ENCODE measurements around the gene ITSN2. TPM values are rescaled to one million over a fixed set of nuclear protein-coding genes. Genes with fewer than 3 reads are reported as not detected.
A peak's percentile ranks its signal among the peaks of the same experiment; 100 is the strongest.

The ITSN2 gene
- total RNA-seq, 2 donors from 2014 or later = 32.9 to 61.0 TPM

DNA sequence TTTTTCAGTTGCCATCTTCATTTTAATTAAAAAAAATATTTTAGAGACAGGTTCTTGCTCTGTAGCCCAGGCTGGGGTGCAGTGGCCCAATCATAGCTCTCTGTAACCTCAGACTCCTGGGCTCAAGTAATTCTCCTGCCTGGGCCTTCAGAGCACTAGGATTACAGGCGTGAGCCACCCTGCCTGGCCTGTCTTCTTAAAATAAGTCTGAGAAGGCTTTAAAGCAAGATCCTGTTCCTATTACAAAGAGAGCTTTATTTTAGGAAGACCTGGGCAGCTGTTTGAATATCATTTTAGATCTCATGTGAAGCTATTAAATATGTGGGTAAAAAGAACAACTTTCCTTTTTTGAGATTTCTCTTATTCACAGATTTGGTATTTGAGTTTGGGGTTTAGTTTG lies 184.0 kb downstream of the ITSN2 start:
- ATAC-seq (no peak), DNase-seq (no peak)
- intact Hi-C loops (cut with DNase I) = no loop called here
- H3K27me3 ChIP-seq = peaks cover 0 to 6% of the 10 kb centered on the region in 2 donors
- no peak overlapping the region for H3K27ac ChIP-seq
- H3K4me1 ChIP-seq = no peaks in the 10 kb centered on the region
- no peaks in the 10 kb centered on the region for H3K9me3 ChIP-seq
- WGBS, 2 donors = 86 to 91% methylated on average over 1 of the region's 1 CpG
- TF ChIP-seq, protein P1, sequence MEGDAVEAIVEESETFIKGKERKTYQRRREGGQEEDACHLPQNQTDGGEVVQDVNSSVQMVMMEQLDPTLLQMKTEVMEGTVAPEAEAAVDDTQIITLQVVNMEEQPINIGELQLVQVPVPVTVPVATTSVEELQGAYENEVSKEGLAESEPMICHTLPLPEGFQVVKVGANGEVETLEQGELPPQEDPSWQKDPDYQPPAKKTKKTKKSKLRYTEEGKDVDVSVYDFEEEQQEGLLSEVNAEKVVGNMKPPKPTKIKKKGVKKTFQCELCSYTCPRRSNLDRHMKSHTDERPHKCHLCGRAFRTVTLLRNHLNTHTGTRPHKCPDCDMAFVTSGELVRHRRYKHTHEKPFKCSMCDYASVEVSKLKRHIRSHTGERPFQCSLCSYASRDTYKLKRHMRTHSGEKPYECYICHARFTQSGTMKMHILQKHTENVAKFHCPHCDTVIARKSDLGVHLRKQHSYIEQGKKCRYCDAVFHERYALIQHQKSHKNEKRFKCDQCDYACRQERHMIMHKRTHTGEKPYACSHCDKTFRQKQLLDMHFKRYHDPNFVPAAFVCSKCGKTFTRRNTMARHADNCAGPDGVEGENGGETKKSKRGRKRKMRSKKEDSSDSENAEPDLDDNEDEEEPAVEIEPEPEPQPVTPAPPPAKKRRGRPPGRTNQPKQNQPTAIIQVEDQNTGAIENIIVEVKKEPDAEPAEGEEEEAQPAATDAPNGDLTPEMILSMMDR (IDR thresholded peaks at IDR 0.05) = no peak
- TF ChIP-seq POLR2A (IDR thresholded peaks at IDR 0.05) = no peak
- H3K4me3 ChIP-seq = no peak overlapping the region
- no peaks in the 10 kb centered on the region for H3K36me3 ChIP-seq (replicated peaks in 1 of 2; ENCODE audit: insufficient read depth in 1 of 2, low read depth in 2 of 2)

DNA sequence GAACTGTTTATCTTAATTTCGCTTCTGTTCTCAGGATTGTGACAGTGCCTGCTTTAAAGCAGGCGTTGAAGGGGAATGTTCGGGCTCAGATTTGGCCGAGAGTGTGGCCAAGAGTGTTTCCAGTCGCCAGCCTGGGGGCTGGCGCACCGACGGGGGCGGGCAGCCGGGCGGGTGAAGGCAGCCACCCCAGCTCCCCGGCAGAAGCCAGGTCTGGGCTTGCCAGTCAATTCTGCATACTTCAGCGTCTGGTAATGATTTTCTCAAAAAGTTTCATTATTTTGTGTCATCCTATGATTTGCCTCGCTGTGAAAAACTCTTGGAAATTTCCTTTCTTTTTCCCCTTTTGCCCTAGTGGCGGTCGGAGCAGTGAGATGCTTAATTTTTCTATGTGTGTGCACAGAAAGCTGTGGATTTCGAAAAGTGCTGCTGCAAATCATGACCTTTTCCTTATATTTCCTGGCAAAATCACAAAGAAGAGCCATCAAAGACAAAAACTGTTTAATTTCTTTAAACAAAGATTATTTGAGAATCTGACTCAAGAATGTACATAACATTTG lies 184.6 kb downstream of the ITSN2 start:
- DNase-seq = no peak
- TF ChIP-seq, protein P1 (IDR thresholded peaks at IDR 0.05) = no peak
- TF ChIP-seq POLR2A (IDR thresholded peaks at IDR 0.05) = no peak
- no peaks in the 10 kb centered on the region for H3K36me3 ChIP-seq (replicated peaks in 1 of 2; ENCODE audit: insufficient read depth in 1 of 2, low read depth in 2 of 2)
- intact Hi-C loops (cut with DNase I) = no loop called here
- no peaks in the 10 kb centered on the region for H3K4me1 ChIP-seq
- H3K27ac ChIP-seq = no peak overlapping the region
- WGBS, 2 donors = 84 to 89% methylated on average over 17 of the region's 17 CpGs
- no peak overlapping the region for H3K4me3 ChIP-seq
- peaks cover 0 to 6% of the 10 kb centered on the region in 2 donors for H3K27me3 ChIP-seq
- H3K9me3 ChIP-seq = no peaks in the 10 kb centered on the region
- no peak for ATAC-seq

DNA sequence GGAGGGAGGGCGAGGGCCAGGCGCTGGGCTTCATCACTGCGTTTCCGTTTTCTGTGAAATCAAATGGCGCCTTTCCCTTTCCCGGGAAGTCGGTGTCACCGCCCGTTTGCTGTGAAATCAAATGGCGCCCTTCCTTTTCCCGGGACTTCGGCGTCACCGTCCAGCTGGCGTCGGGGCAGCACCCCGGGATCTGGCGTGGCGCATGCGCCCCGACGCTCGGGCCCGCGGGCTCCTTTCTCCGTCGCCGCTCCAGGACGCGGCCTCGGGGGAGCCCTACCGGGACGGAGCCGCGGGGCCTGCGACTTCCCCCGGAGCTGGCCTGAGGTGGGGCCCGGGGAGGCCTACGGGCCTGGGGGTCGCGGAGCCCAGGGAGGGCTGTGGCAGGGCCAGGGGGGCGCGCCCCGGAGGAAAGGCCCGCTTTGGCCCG lies 185.5 kb downstream of the ITSN2 start, which contains the start of gene FAM228A:
TSS of gene FAM228A (plus strand) at position 203 of the 427 bp plus-strand sequence. CDS start 428 bp downstream, outside the sequence.
- H3K9me3 ChIP-seq = no peaks in the 10 kb centered on the region
- TF ChIP-seq, protein P1 (IDR thresholded peaks at IDR 0.05) = no peak
- TF ChIP-seq POLR2A (IDR thresholded peaks at IDR 0.05) = no peak
- WGBS, 2 donors = 23 to 40% methylated on average over 1 to 45 of the region's 46 CpGs
- DNase-seq (no peak), ATAC-seq (no peak)
- no peaks in the 10 kb centered on the region for H3K4me1 ChIP-seq
- H3K4me3 ChIP-seq = no peak within 1 kb of the TSS
- no peak within 1 kb of the TSS for H3K27ac ChIP-seq
- peaks cover 0 to 6% of the 10 kb centered on the region in 2 donors for H3K27me3 ChIP-seq
- no peaks in the 10 kb centered on the region for H3K36me3 ChIP-seq (replicated peaks in 1 of 2; ENCODE audit: insufficient read depth in 1 of 2, low read depth in 2 of 2)
- intact Hi-C loops (cut with DNase I) = no loop called here

DNA sequence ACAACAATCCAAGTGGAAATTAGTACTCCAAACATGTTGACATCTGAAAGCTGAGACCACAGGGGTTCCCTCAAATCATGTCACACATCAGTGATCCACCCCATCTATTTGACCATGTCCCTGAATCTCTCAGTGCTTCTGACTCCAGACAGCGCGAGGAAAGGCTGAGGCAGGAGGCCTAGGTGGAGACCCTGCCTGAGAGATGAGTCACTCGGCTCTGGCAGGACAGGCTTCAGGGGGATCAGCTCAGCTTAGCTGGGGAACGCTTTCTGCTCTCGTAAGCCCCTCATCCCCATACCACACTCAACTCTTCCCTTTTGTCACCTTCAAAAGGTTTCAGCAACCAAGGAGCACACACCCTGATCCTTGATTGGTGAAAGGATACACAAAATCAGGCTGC lies 191.3 kb downstream of the ITSN2 start:
- intact Hi-C loops (cut with DNase I) = no loop called here
- Histone ChIP-seq H3K9me3 (no peaks in the 10 kb centered on the region), H3K36me3 (replicated peaks in 1 of 2; ENCODE audit: insufficient read depth in 1 of 2, low read depth in 2 of 2) (no peaks in the 10 kb centered on the region), H3K4me1 (no peaks in the 10 kb centered on the region), H3K27me3 (no peaks in the 10 kb centered on the region), H3K4me3 (no peak overlapping the region), H3K27ac (no peak overlapping the region)
- no peak for DNase-seq
- ATAC-seq = no peak
- WGBS, 2 donors = 88 to 98% methylated on average over 5 of the region's 5 CpGs
- no peak for TF ChIP-seq POLR2A (IDR thresholded peaks at IDR 0.05)
- TF ChIP-seq, protein P1 (IDR thresholded peaks at IDR 0.05) = no peak

DNA sequence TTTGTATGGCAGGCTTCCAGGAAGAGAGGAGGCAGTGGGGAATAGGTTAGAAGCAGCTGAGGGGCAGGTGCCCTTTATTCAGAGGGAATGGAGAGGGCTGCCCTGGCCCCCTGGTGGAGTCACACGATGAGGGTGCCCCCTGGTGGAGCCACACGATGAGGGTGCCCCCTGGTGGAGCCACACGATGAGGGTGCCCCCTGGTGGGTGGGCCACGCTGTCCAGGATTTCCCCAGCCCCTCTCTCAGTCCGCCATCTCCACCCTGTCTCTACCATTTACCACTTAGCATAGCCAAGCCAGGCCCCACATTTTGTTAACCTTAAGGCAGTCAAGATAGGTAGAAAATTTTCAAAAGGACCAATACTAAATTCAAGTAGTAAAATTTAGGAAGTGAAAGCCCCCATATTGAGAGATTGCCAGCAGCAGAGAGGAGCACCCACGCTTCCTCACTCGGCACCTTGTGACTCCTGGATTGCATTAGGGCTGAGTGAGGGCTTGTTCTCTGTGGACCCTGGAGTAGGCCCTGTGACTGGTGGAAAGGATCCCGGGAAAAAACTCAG lies 195.8 kb downstream of the ITSN2 start:
- H3K9me3 ChIP-seq = no peaks in the 10 kb centered on the region
- TF ChIP-seq POLR2A (IDR thresholded peaks at IDR 0.05) = no peak
- TF ChIP-seq, protein P1 (IDR thresholded peaks at IDR 0.05) = peak; percentile 33 to 98 (median 62)
- peak in 3 of 4 donors; percentile 5 to 76 (median 21) for DNase-seq
- ATAC-seq = no peak
- intact Hi-C loops (cut with DNase I) = no loop called here
- H3K4me1 ChIP-seq = no peaks in the 10 kb centered on the region
- WGBS, 2 donors = 46 to 57% methylated on average over 6 to 8 of the region's 8 CpGs
- no peaks in the 10 kb centered on the region for H3K27me3 ChIP-seq
- H3K27ac ChIP-seq = no peak overlapping the region
- no peaks in the 10 kb centered on the region for H3K36me3 ChIP-seq (replicated peaks in 1 of 2; ENCODE audit: insufficient read depth in 1 of 2, low read depth in 2 of 2)
- no peak overlapping the region for H3K4me3 ChIP-seq

Measured in body of pancreas (tissue), 4 donors.